Stimulated activated CD8-positive, alpha-beta memory T cell treated with anti-CD3 and anti-CD28 coated beads, Interleukin-15, amount 100 ng/mL, for 4 hours (primary cell): ENCODE results near the gene PITPNM3.

Experiments used
- DNase-seq, 2 donors: peaks; one replicate each; pipeline ENCODE4 v3.0.0-alpha.2; 2020; ENCODE audit warnings: low read depth in 2 of 2

Gene PITPNM3

DNA sequence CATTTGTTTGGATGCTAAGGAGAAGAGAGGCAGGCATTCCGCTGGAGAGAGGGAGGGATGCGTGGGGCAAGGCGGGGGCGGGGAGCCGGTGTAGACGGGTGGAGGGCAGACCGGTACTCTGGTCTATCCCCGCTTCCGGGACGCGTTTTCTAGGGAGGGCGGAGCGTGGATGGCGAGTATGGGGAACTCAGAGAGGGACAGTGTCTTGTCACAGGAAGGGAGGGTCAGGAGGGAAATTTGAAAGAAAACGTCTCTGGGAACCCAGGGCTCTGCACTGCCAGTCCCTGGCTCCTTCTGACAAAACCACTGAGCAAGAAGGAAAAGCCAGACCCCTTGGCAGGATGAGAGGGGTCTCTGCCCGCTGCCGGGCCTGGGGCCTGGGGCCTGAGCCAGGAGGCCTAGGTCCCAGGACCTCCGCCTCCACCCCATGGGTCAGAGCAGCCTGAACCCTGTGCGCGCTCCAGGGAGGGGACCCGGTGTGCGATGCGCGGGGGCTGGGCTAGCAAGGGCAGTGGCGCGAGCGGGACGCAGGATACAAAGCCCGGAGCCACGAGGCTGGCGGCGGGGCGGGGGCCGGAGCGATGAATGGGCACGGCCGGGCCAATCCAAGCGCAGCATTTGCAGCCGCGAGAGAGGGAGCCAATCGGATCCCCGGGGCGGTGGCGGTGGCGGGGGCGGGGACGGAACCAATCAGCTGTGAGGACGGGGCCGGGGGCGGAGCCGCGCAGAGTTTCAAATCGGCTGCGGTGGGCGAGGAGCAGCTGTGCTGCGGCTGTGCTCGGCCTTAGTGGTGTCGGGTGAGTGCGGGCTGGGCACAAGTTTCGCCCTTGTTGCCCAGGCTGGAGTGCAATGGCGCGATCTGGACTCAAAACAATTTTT is 112.4 kb downstream of the PITPNM3 start, which contains the start of gene PIMREG:
Gene PIMREG (plus strand): TSS at position 764 of the 879 bp plus-strand sequence. CDS start 656 bp downstream, outside the sequence.
- peak; percentile 89 to 91 for DNase-seq

DNA sequence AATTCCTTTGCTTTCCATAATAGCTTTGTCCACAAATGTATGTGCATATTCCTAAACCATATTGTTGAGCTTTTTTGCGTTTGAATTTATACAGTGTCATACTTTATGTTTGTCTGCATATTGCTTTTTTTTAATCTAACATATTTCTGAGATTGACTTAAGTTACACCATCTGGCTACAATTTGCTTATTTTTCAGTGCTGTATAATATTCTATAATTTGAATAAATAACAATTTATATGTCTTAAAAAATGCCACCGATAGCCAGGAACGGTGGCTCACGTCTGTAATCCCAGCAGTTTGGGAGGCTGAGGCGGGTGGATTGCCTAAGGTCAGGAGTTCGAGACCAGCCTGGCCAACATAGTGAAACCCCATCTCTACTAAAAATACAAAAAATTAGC is 113.6 kb downstream of the PITPNM3 start:
- no peak for DNase-seq

DNA sequence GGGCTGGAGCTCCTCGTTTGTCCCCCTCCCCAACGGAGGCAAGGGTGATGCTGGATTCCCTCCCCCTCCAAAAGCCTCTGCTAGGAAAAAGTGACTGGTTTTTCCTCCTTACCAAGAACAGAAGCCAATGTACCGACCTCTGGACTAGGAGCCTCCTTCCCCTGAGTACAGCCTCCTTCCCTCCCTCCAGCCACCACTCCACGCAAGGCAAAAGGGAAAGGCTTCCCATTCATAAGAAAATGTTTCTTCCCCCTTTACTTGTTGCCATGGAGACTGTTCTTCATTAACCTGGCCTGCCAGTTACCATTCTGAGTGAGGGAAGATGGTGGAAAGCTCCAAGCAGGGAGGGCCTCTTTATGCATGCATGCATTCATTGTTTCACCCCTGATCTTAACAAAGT is 116.4 kb downstream of the PITPNM3 start:
- no peak for DNase-seq

DNA sequence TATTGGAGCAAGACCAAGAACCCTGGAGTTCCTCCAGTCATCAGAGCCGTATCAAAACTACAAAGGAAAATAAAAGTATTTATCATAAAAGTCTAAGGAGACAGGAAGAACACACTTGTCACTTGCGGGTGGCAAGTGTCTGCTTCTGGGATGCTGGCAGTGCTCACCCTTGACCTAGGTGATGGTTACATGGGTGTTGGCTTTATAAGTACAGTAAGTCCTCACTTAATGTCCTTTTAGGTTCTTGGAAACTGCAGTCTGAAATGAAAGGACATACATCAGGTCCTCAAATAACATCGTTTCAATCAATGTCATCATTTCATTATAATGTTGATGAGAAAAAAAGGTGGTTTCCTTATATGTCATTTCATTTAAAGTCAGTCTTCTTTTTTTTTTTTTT is 118.4 kb downstream of the PITPNM3 start:
- no peak for DNase-seq

DNA sequence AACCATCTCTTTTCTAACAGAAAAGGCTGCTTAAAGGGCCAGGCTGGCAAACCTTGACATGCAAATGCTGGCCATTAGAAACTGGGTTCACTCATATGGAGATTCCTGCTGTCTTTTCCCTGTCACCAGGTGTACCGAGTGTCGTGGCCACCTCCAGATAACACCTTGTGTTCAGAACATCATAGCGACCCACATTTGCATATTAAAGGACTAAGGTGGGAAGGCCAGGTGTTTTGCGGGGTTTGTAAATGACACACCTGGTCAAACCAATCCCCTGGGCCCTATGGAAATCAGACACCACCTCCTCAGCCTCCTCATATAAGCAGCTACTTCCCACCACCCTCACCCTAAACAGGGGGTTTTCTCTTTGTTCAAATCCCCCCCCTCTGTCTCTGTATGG is 118.9 kb downstream of the PITPNM3 start:
- no peak for DNase-seq

DNA sequence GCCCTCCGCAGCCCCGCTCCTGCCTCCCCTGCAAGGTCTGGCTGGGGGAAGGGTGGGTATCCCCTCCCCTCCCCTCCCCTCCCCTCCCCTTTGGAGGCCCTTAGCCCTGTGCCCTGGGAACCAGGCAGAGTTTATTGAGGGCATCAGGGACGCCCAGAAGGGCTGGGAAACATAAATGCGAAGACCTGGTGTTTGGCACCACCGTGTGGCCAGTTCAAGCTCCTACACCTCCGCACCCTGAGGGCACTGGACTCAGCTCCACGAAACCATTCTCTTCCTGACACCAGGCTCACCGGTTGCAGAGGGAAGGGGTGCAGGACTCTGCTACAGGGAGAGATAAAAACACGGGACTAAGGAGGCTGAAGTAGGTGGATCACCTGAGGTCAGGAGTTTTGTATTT is 120.4 kb downstream of the PITPNM3 start:
- peak in 1 of 2 donors; percentile 19 for DNase-seq

DNA sequence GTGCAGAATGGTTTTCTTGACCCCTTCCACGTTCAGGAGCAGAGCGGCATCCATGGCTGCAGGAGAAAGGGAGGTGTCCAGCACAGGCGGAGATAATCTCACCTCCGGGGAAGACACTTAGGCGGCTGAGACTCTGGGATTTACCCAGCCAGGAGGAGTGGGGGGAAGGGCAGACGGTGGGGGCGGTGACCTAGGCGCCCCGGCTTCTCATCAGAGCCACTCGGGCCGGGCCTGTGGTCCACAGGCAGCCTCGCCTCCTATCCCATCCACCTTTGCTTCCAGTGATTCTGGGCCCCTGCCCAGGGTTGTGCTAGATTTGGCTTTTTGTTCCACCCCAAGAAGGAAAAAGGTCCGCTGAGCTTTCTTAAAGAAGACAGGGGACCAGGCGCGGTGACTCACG is 121.3 kb downstream of the PITPNM3 start, which contains the start of gene AIPL1:
Gene AIPL1 (minus strand): TSS at position 71 of the 400 bp plus-strand sequence. CDS start 17 bp downstream, at position 54.
- no peak for DNase-seq

DNA sequence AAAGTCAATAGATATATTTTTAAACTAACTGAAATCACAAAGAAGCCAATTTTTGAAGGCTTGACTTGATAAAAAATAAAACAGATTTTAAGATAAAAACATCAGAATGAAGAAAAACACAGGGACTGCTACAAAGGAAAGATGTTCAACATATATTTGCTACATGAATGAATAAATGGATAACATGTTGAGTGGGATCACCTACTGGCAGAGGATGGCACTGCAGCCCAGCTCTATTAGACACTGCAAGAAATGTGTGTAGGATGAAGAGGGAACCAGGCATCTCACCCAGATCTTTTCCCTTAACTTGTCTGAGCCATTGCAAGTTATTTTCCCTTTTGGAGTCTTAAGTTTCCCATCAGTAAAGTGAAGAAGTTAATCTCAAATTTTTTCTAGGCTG is 125.6 kb downstream of the PITPNM3 start:
- no peak for DNase-seq

DNA sequence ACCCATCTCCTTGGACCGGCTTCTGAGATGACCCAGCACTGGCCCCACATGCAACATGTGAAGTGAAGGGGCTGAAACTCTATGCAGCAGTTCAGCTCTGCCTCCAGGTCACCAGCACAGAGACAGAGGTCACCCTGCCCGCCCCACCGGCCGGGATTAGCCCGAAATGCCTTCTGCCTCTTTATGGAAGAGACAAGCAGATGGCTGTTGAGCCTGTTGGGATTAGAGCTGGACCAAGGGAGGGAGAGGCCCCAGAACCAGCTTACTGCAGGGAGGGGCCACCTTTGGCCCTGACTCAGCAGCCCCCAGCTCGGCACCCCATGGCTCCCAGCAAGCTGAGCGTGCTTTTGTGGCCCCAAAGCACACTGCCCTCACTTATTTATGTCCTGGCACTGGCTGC is 127.1 kb downstream of the PITPNM3 start:
- no peak for DNase-seq

DNA sequence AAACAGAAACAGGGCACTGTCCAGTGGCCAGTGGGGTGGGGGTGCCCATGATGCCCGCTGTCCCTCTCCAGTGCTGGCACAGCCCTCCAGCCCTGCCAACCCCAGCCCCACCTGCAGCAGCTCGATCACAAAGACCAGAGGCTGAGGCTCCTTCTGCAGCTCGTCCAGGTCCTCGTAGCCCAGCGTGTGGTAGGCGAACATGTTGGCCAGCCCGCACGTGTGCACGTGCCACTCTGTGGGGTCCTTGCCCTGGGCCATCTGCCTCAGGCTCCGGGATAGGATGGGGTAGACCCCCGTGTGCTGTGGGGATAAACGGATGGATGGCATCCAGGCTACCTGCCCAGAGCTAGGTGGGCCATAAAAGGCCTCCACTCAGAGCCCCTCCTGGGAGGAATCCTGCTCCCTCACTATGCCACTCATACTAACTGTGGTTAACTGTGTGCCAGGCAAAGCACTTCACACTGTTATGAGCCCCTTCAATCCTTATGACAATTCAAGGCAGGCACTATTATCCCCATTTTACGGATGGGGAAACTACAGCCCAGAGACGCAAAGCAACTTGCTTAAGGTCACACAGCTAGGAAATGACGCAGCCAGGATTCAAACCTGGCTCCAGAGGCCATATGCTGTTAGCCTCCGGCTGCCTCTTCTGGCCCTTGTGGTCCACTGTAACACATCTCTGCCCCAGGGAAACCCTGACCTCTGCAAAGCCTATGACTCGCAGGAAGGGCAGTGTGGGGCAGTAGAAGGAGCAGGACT is 128.0 kb downstream of the PITPNM3 start:
- no peak for DNase-seq

DNA sequence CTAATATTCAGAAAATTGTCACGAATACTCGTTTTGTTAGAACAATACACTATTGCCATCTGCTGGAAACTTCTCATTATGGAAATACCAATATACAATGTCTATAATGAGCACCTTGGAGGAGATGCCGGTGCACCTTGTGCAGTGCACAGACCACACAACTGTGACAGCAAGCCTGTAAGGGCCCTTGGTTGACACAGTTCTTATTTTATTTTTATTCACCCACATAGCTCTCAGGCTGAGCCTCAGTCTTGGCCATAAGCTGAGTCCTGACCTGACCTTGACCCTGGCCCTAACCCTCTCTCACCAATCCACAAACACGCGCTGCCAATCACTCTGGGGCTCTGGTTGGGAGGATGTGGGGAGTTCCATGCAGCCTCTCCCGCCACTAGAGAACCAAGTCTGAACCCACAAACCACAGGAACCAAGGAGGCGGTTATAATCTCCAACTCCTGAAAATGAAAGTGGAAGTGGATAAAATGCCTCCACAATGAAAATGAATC is 129.0 kb downstream of the PITPNM3 start:
- DNase-seq = peak in 1 of 2 donors; percentile 10

DNA sequence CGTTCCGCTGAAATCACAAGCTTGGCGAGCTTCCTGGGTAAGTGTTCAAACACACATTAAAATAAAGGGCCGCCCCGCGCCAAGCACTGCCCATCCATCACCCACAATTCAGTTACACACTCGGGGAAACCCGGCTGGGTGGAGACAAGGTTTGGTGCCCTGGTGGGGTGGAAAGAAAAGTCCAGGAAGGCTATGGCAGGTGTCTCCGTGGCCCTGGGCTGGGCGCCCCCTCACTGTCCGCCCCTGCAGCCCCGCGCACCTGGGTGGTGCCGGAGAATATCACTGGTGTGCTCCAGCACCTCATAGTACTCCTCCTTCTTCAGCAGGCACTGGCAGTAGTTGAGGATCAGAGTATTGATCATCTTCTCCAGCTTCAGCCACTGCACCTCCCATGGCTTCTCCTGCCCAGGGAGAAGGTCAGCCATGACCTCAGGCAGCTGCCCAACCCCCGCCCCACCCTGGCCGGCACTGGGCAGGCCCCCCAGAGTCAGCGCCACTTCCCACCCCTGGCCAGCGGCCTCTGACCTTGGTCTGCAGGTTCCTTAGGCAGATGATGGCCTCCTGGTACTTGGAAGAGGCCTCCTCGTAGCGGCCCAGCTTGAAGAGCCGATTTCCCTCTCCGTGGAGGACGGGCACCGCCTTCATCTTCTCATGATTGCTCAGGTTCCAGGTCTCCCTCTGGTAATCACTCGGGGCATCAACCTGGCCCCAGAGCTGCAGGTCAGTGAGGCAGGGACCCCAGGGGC is 129.8 kb downstream of the PITPNM3 start:
- DNase-seq = no peak

DNA sequence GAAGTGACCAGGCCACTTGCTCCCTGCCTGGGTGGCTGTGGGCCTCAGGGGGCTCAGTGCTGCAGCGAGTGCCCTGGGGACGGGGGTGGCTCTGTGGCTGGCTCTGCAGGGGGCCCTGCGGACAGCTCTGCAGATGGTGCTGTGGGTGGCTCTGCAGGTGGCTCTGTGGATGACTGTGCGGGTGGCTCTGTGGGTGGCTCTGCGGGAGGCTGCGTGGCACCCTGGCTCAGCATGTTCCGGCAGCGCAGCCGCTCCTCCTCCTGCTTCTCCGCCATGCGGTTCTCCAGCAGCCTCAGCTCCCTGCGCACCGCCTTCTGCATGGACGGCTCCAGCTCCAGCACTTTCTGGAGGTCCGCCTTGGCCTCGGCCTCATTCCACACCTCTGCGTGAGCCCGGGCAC is 130.9 kb downstream of the PITPNM3 start:
- no peak for DNase-seq

DNA sequence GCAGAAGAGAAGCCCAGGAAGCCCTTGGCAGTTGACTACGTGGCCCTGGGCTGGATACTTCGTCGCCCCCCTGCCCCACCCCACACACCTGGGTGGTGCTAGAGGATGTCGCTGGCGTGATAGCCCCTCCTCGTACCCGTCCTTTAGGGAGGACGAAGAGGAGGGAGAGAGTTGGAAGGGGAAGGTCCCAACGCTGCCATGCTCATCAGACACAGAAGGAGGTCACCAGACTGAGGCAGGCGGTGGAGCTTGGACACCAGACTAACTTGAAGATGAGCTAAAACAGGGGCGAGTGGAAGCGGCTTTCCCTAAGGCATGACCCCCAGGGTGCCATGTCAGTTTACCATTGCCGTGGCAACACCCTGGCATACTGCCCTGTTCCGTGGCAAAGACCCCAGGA is 132.4 kb downstream of the PITPNM3 start:
- DNase-seq = no peak

DNA sequence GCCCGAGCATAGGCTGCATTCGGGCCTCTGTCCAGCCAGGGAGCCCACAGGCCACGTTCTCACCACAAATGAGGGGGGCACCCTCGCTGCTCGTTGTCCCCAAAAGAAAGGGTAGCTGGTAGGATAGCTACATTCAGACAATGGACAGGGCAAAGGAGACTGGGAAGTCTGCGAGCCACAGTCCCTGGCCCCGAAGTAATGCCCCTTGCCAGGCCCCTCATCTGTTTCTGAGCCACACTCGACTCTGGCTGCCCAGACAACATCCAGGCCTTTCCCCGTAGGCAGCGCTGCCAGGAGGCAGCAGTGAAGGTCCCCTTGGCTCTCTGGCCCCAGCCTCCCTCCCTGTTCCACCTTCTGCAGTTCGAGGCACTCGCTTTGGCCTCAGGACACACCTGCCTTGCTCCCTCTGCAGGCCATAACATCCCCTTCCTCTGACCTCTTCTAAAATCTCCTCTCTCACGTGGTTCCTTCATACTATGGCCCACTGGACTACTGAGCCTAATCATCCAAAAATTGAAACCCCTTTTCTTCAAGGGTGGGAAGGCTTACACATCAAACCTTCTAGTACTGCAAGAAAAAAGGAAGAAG is 133.6 kb downstream of the PITPNM3 start:
- DNase-seq = no peak

DNA sequence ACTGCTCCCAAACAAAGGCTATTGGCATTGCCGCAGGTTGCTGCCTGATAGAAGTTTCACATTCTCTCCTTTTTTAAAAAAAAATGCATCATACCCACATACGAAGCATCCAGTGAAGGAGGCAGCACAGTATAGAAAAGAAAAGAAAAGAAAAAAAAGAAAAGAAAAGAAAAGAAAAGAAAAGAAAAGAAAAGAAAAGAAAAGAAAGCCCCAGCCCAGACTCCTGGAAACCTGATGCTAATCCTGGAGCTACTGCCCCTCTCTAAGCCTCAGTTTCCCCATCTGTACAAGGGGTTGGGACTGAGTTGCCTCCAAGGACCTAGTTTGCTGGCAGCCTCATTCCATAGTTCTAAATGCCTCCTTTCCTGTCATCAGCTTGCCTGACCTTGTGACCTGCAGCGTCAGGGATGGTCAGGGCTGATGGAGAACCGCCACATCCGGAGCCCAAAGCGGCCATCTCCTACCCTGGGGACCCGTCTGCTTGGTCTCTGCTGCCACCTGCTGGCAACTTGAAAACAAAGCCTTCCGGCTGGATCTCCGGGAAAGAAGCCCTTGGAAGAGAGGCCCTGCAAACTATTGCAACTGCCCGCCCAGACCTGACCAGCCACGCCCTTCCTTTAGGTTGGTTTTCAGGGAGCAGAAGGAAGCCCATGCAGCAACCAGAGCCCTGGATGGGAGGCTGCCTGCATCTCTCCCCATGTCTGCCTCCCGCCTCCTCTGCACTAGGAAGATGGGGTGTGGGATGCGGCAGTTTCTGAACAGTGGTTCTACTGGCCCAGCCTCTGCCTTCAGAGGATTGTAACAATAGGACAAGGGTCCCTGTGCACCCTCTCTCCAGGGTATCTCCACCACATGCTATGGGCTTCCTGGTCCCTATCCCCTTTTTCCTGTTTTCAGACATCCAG is 134.4 kb downstream of the PITPNM3 start:
- peak; percentile 26 to 42 for DNase-seq

DNA sequence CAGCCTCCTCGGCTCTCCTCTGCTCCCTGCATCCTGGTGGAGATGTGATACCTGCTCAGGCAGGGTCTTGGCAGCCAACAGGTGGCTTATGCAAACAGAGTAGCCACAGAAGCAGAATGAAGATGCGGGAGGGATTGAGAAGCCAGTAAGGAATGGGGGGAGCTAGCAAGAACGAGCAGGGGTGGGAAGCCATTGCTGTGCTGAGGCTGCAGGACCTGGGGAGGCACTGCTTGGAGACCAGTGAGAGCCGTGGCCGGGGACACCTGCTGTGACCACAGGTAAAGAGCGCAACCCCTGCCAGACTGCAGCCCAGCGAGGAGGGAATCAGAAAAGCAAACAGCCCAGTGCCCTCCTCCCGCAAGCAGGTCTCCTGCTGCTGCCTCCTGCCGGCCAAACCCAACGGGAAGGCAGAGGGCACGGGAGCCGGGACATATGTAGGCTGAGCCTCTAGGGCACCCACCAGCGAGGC is 136.1 kb downstream of the PITPNM3 start:
- no peak for DNase-seq

DNA sequence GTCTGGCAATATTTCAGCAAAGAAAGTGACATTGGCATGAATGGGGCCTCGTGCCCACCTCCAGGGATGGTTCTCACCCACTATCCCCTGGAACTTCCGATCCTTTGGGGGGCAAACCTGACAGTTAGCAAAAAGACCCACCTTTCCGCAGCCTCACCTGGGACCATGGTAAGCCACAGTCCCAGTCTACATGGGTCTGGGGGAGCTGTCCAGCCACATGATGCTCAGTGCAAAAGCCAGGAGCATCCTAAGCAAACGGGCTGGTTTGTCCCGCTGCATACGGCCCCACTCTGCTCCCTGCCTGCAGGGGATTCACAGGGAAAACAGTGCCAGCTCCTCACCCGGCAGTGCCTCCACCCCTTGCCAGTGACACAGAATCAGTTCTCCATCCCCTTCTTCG is 140.7 kb downstream of the PITPNM3 start:
- DNase-seq = no peak

DNA sequence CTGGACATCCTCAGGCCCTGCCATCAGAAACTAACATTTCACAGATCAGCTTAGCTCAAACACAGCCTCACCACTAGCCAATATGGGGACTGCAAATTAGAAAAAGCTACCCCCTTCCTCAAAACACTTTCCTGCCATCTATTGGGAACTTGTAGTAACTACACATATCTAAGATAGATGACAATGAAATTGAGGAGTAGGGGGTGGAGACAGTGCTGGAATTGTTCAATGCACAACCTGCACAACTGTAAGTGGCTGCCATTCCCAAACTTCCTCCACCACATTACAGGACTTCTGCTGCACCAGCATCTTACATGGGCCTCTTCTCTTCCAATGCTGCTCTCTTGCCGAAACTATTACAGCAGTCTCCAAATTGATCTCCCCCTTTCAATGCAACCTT is 143.3 kb downstream of the PITPNM3 start:
- DNase-seq = no peak

DNA sequence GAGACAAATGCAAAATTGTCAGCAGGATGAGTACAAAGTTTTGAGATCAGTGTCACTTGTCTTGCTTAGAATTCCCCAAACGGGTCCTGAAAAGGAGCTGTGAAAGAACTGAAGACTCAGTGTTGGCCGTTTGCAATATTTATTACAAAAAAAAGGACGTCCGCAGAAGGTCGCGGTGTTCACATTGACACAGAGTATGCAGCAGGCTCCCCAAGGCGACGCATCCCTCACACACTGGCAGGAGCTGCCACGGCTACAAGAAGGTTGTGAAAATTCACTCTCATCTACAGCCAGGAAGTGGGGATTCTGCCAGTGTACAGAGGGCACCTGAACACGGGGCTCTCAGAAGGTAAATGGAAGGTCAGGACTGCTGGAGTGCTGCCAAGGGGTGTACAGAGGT is 147.6 kb downstream of the PITPNM3 start:
- DNase-seq = no peak
